ENCODE measurements around the gene BRD1. TPM values are rescaled to one million over a fixed set of nuclear protein-coding genes. Genes with fewer than 3 reads are reported as not detected.

The BRD1 gene
- total and polyA plus RNA-seq, 9 of the 15 experiments (the other 6 are each of a cell fraction or from before 2014, with no cell fraction given), result 0.42 to 17.6 (median 5.5) TPM

DNA sequence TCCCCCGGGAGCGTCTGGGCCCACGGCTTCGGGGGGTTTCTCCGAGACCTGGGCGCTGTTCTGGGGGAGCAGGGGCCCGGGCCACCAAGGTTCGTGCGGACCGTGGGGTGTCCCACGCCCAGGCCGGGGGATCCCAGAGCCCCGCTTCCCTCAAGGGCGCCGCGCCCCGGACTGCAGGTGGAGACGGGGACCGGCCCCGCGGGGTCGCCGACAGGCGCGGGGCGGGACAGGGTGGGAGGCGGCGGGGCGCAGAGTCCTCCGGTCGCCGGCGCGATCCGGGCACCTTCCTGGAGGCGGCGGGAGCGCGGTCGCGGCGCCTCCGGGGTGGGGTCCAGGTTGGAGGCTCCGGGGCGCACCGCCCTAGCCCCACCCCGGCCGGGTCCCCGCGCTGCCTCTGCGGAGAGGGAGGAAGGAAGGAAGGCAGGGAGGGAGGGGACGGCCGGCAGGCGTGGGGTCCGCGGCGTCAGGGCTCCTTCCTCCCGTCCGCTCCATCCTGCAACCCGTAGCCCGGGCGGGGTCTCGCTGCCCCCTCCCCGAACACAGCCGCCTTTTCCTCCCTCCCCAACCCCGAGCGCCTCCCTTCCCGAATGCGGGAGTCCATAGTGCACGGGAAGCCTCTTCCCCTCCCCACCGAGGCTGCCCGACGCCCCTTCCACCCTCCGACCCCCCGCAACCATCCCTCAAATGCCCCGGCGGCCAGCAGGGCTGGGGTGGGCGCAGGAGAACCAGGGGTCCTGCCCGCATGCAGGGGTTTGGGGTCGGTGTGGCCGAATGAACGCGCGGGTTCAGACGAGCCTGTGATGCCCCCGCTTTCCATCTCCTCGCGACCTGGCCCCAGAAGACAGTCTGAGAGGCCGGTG is 21.7 kb upstream of the BRD1 start:
- no peak for FAIRE-seq
- ATAC-seq, result no peak
- intact Hi-C loops (cut with micrococcal nuclease), result no loop called here
- in situ Hi-C loops (cut with MboI), result no loop called here
- Histone ChIP-seq H3K27me3 (ENCODE audit: control insufficient read depth in 2 of 2, insufficient read depth in 2 of 2, low read length in 2 of 2) (peaks cover 23 to 32% of the 10 kb centered on the region in 2 experiments), H3K9me1 (ENCODE audit: control insufficient read depth, insufficient read depth, low read length) (no peaks in the 10 kb centered on the region), H3K9ac (ENCODE audit: insufficient read depth in 1 of 2, low read depth in 2 of 2, low read length in 2 of 2) (no peak overlapping the region), H3K4me3 (no peak overlapping the region), H3K79me2 (ENCODE audit: control insufficient read depth, insufficient read depth, low read length) (peaks cover 3% of the 10 kb centered on the region), H3K36me3 (ENCODE audit: control insufficient read depth, insufficient read depth, low read length) (no peaks in the 10 kb centered on the region), H4K20me1 (replicated peaks; ENCODE audit: control insufficient read depth, insufficient read depth, low read length) (no peaks in the 10 kb centered on the region), H3K9me3 (replicated peaks; ENCODE audit: control insufficient read depth, insufficient read depth, low read depth, low read length) (no peaks in the 10 kb centered on the region), H3K4me2 (ENCODE audit: insufficient read depth, low read length) (no peak overlapping the region), H3K27ac (ENCODE audit: extremely low read depth, low read depth, low read length) (no peak overlapping the region), H3K4me1 (replicated peaks in 1 of 2; ENCODE audit: control insufficient read depth in 2 of 2, insufficient read depth in 2 of 2, low read length in 2 of 2) (peaks cover 0 to 41% of the 10 kb centered on the region in 2 experiments; a peak in 2 of 5 replicates), H2AFZ (ENCODE audit: low read depth, low read length) (no peak overlapping the region)
- no peak for DNase-seq (ENCODE audit: extremely low read depth in 1 of 4, low spot score in 3 of 4)
- no peak for TF ChIP-seq ZNF589 (CRISPR knock-in tag; IDR thresholded peaks at IDR 0.05; ENCODE audit: low read depth)
- no peak for TF ChIP-seq ZNF57 (CRISPR knock-in tag; IDR thresholded peaks at IDR 0.05)
- no peak for TF ChIP-seq TBL1XR1 (IDR thresholded peaks at IDR 0.05; ENCODE audit: low read length in 2 of 2)
- no peak for TF ChIP-seq ZNF146 (CRISPR knock-in tag; IDR thresholded peaks at IDR 0.05; ENCODE audit: unreplicated experiment)
- TF ChIP-seq, protein P1, sequence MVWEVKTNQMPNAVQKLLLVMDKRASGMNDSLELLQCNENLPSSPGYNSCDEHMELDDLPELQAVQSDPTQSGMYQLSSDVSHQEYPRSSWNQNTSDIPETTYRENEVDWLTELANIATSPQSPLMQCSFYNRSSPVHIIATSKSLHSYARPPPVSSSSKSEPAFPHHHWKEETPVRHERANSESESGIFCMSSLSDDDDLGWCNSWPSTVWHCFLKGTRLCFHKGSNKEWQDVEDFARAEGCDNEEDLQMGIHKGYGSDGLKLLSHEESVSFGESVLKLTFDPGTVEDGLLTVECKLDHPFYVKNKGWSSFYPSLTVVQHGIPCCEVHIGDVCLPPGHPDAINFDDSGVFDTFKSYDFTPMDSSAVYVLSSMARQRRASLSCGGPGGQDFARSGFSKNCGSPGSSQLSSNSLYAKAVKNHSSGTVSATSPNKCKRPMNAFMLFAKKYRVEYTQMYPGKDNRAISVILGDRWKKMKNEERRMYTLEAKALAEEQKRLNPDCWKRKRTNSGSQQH (CRISPR knock-in tag; IDR thresholded peaks at IDR 0.05), result no peak
- TF ChIP-seq BCOR (IDR thresholded peaks at IDR 0.05), result no peak
- no peak for TF ChIP-seq PTTG1 (tag; IDR thresholded peaks at IDR 0.05; ENCODE audit: low read depth)
- TF ChIP-seq, protein P2, sequence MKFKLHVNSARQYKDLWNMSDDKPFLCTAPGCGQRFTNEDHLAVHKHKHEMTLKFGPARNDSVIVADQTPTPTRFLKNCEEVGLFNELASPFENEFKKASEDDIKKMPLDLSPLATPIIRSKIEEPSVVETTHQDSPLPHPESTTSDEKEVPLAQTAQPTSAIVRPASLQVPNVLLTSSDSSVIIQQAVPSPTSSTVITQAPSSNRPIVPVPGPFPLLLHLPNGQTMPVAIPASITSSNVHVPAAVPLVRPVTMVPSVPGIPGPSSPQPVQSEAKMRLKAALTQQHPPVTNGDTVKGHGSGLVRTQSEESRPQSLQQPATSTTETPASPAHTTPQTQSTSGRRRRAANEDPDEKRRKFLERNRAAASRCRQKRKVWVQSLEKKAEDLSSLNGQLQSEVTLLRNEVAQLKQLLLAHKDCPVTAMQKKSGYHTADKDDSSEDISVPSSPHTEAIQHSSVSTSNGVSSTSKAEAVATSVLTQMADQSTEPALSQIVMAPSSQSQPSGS (CRISPR knock-in tag; IDR thresholded peaks at IDR 0.05), result no peak
- TF ChIP-seq, protein P3, sequence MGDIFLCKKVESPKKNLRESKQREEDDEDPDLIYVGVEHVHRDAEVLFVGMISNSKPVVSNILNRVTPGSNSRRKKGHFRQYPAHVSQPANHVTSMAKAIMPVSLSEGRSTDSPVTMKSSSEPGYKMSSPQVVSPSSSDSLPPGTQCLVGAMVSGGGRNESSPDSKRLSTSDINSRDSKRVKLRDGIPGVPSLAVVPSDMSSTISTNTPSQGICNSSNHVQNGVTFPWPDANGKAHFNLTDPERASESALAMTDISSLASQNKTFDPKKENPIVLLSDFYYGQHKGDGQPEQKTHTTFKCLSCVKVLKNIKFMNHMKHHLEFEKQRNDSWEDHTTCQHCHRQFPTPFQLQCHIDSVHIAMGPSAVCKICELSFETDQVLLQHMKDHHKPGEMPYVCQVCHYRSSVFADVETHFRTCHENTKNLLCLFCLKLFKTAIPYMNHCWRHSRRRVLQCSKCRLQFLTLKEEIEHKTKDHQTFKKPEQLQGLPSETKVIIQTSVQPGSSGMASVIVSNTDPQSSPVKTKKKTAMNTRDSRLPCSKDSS (IDR thresholded peaks at IDR 0.05; ENCODE audit: low read depth, partially characterized antibody), result no peak
- POLR2A ChIA-PET, result no interaction called here
- no TSS peak for BruUV-seq (replicated peaks)
- CTCF ChIA-PET (ENCODE audit: low intra/inter-chr PET ratio), result no interaction called here
- WGBS (ENCODE audit: insufficient coverage, low coverage, missing lambda C conversion rate), result 25% methylated on average over 6 of the region's 89 CpGs

All from K562 (cell line).